Measurements from ENCODE around the gene PRKCA.
"Not testable (repeated sequence)": the region's sequence is repeated elsewhere in the genome, so short reads cannot be mapped to it uniquely, and the experiment has no call there.

The PRKCA gene

DNA sequence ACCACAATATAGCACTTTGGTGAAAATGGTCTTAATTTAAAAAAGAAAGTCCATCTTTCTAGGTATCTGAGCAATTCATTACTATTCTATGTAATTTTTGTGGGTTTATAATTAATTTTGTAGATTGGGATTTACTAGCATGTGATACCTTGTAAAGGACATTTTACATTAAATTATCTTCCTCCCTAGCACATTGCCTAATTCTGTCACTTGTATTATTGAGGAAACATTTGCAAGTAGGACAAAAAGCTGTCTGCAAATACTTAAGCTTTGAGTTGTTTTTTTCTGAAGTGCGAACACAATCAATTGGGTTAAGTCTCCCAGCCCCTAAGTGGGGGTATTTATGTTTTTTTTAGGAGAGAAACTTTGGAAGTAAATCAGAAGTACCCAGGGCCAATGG, 167.0 kb downstream of the PRKCA start:
- DNase-seq: no peak

DNA sequence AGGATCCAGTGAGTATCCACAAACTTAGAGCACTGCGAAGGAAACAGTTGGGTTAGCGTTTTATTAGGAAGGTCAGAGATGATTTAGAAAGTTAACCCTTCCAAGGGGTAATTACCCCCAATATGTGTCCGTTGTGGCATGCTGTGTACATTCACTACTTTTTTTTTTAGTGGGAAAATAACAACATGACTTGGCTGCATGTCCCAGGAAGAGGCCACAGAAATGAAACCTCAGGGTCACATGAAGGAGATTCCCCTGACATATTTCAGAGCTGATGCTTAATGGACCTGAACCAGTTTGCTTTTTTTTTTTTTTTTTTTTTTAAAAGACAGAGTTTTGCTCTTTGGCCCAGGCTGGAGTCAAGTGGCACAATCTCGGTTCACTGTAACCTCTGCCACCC, 167.5 kb downstream of the PRKCA start:
- DNase-seq: peak; percentile 54

DNA sequence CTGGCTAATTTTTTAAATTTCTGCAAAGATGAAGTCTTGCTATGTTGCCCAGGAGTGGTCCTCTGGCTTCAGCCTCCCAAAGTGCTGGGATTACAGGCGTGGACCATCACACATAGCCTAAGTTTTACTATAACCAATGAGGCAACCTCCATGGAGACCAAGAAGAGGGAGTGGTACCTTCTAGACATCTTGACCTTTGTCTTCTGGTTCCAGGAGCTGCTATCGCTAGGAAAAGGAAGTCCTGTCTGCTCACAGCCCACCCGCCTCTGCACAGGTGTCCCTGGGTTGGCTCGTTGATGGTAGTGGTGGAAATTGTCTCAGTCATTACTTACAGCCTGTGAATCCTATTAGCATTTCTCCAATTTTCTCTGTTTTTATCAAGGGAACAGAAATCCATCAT, 169.7 kb downstream of the PRKCA start:
- DNase-seq: no peak

DNA sequence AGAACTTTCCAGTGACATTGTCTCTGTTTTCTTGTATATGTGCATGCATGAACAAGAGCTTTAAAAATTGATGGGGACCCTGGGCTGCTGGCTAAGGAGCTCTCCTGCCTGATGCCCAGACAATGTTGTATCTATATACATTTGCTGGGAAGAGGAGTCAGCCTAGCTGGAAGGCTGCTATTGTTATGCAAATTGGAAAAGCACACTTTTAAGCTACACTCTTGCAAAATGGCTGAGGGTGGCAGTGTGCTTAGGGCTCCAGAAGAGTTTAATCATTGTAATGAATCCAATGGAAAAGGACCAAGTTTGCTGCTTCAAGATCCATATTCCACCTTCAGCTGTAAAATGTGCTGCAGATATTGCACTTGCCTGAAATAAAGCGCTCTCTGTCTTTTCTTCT, 171.8 kb downstream of the PRKCA start:
- DNase-seq: no peak

DNA sequence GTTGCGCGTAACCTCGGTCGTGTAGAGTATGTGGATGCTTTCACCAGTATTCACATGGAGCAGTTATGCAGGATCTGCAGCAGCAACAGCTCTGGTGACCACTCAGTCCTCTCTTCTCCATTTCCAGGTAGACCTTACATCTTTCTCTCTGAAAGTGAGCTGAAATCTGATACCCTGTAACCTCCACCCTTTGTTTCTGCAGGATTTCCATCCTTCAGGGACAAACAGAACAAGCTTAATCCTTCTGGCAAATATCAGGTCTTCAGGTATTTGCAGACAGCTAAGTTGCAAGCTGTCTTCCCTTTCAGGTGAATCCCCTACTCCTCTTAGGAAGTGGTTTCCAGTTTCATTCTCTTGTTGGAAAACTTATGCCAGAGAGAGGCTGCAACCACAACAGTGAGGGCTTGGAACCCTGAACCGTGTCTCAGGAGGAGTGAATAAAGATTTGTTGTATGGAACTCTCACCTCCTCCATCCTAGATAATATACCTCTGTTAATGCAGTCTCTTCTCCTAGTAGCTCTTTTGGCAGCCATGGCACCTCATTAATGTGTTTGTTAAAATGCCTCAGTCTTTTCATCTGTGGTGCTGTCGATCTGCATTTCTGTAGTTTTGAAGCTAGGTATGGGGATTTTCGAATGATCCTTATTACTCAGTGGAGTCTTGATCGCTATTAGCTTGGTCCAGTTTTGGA, 172.5 kb downstream of the PRKCA start:
- no peak for DNase-seq

DNA sequence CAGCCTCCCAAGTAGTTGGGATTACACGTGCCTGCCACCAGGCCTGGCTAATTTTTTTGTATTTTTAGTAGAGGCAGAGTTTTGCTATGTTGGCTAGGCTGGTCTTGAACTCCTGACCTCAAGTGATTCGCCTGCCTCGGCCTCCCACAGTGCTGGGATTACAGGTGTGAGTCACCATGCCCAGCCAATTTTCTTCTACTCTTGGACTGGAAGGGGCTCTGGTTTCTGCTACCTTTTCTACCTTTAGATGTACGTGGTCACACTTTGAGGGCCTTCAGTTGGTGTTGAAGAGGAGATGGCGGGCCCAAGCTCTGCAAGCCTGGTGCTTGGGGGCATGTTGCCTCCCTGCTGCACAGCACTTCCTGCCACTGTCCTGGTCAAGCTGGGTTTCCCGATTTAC, 173.6 kb downstream of the PRKCA start:
- DNase-seq: no peak

DNA sequence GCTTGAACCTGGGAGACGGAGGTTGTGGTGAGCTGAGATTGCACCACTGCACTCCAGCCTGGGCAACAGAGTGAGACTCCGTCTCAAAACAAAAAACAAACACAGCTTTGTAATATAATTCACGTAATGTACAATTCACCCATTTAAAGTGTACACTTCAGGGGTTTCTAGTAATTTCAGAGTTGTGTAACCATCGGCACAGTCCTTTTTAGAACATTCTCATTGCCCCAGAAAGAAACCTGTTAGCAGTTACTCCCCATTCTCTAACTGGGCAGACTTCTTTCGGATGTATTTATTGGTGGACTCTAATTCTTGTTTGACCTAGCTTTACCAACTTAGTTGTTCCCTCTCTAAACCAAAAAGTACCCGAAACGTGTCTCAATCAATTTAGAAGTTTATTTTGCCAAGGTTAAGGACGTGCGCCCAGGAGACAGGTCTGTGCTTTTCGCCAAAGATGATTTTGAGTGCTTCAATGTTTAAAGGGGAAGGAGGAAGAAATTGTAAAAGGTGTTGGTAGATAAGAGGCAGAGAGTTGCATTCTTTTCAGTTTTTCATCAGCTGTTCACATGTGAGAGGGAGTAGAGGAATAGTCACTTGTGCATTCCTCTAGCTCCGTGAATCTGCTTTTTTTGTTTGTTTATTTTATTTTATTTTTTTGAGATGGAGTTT, 175.3 kb downstream of the PRKCA start:
- no peak for DNase-seq

DNA sequence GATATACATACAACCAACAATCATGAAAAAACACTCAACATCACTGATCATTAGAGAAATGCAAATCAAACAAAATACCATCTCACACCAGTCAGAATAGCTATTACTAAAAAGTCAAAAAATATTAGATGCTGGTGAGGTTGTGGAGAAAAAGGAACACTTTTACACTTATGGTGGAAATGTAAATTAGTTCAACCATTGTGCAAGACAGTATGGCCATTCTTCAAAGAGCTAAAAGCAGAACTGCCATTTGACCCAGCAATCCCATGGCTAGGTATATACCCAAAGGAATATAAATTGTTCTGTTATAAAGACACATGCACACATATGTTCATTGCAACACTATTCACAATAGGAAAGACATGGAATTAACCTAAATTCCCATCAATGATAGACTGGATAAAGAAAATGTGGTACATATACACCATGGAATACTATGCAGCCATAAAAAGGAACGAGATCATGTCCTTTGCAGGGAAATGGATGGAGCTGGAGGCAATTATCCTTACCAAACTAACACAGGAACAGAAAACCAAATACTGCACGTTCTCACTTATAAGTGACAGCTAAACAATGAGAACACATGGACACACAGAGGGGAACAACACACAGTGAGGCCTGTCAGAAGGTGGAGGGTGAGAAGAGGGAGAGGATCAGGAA, 176.9 kb downstream of the PRKCA start:
- DNase-seq: not testable (repeated sequence)

DNA sequence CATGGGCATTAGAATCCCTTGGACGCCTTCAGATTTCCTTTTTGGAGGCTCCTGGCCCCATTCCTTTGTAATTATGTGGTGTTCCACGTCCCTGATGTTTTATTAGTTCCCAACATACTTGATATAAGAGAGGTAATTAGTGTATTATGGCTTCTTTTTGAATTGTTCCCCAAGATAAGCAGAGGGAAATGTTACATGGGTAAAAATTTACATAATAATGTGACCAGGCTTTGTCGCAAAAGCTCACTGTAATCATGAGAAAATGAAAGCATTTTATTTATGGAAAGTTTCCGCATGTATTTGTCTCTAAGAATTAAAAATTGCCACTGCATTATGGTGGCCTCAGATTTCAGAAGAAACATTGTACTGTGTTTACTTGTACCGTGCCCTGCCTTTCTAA, 177.8 kb downstream of the PRKCA start:
- DNase-seq: no peak

DNA sequence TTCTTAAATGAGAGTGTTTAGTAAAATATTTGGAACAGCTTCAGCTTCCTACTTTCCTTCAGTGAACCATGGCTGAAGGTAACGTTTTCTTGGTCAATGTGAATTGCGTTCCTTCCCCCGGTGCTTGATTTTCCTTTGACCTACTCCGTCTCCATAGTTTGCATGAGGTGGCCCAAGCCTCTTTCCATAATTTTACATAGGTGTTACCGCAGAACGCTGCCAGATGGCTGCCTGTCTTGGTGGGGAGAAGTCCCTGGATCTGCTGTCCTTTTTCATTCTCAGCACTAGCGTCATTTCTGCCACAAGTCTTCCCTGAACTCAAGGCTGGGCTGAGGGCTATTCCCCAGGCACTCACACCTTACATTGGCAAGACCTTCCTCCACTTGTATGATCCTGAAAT, 178.4 kb downstream of the PRKCA start:
- DNase-seq: no peak

DNA sequence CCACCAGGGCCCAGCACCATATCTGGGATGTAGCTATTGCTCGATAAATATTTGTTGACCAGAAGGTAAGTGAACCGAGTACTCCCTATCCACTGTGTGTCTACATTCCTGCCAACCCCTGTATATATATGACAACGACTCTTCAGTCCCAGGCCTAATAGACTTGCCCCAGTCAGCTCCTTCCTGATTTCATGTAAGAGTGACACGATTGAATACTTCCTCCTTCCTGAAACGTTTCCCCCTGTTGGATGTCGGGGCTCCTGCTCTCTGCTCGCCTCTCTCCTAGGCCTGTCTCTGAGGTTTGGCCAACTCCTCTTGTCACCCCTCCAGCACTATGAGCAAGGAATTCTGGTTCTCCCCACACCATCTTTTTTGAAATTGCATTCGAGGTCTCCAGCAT, 178.9 kb downstream of the PRKCA start:
- no peak for DNase-seq

DNA sequence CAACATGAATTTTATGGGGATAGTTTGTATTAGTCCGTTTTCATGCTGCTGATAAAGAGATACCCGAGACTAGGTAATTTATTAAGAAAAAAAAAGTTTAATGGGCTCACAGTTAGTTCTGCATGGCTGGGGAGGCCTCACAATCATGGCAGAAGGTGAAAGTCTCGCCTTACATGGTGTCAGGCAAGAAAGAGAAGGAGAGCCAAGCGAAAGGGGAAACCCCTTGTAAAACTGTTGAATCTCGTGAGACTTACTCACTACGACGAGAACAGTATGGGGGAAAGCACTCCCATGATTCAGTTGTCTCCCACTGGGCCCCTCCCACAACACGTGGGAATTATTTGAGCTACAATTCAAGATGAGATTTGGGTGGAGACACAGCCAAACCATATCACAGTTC, 181.5 kb downstream of the PRKCA start:
- no peak for DNase-seq

DNA sequence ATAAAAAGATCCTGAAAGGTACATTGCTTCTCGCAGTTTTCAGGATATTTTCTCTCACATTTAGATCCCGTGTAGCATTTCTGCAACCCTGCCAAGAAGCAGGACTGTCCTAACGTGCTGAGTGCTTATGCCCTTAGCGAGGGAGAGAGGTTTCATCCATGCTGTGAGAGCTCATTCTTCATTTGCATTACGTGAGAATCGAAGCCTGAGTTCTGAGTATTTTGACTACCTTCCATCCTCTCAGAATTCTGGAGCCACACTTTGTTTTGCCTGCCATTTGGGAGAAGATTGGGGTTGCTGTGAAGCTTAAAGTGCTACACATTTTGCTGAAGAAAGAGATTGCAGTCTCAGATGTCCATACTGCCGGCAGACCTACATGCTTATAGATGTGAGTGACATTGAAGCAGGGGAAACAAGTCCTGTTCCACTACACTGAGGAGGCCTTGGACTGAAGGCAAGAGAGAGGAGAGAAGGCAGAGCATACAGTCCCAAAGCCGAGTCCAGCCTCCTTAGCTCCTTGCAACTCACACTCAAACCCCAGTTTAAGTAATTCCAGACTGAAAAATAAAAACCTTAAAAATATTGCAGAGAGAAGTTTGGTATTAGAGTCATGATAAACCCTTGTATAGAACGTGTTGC, 183.0 kb downstream of the PRKCA start:
- no peak for DNase-seq

DNA sequence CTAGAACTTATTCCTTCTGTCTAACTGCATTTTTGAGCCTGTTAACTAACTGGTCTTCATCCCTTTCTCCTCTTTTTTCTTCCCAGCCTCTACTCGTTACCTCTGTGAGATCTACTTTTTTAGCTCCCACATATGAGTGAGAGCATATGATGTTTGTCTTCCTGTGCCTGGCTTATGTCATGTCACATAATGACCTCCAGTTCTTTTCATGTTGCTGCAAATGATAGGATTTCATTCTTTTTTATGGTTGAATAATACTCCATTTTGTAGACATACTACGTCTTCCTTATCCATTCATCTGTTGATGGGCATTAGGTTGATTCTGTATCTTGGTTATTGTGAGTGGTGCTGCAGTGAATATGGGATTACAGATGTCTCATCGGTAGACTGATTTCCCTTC, 184.7 kb downstream of the PRKCA start:
- DNase-seq: no peak

DNA sequence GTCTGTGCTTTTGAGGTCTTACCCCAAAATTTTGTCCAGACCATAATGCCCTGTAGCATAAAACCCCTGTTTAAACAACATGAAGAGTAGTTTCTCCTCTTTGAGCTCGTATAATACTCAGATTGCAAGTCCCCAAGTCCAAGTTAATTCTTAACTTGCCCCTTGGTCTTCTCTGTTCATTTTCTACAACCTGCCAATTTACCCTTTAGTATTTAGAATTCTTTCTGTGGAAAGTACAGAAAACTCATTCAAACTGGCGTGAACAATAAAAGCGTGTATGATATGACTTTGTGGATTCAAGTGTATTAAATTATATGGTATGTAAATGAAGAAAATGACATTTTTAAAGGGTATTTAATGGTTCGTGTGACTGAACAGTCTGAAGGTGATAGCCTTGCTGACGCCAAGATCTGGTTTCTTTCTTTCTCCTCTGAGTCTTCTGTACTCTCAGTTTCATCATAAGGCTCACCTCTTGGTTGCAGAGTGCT, 185.6 kb downstream of the PRKCA start:
- DNase-seq: no peak

DNA sequence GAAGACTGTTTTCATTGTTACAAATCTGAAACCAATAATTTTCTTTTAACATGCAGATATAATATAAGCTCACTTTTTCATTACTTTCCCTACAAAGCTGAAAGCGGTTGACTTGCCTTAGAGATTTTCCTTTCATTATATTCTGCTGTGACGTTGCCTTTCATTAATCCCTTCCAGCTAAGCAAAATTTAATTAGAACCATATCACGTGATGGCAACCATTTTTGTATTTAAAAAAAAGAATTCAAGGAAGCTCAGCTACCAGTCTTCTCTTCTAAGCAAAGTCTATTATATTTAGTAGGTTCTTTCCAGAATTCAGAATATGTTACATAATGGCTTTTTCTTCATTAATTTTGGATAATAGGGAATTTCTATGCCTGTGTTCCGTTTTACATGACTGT, 186.5 kb downstream of the PRKCA start:
- no peak for DNase-seq

DNA sequence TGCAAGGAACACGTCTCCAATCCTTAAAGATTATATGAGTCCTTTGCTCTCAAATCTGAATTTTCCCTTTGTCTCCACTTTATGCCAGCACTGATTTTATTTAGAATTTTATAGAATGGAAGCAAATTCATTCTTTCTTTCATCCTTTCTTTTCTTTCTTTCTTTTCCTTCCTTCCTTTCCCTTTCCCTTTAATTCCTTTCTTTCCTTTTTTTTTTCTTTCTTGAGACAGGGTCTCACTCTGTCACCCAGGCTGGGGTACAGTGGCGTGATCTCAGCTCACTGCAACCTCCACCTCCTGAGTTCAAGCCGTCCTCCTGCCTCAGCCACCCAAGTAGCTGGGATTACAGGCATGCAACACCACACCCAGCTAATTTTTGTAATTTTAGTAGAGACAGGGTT, 187.2 kb downstream of the PRKCA start:
- DNase-seq: not testable (repeated sequence)

DNA sequence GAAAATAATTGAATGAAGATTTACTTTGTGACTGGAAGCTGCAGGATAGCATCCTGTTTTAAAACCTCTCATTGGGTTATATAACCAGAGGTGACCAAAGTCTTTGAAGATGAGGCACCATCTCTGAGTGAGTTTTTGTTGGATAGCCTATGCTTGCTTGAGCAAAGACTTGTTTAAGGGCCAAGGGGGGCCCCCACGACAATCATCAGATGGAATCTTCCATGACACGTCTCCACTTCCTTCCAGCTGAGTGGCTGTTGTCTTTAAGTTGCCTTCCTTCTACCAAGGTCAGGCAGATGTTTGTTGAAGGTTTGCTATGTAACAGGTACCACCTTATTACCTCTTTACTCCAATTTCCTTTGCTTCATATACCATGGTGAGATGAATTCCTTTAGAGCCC, 188.8 kb downstream of the PRKCA start:
- no peak for DNase-seq

DNA sequence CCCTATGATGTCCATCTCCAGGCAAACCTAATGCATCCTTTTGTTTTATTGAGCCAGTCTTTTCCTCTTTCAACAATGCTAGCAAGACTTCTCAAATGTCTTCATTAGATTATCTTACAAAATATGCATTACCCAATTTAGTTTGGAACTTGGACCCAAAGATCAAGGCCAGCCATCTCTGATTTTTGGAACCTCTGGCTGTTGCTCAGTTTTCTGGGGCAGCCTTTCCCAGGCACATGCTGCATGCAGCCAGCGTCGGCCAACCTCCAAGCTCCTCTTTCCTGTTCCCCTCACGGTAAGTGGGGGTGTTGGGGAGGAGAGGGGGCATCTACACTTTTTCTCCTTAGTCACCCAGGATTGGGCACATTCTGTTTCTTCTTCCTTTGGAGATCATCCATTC, 189.3 kb downstream of the PRKCA start:
- no peak for DNase-seq

DNA sequence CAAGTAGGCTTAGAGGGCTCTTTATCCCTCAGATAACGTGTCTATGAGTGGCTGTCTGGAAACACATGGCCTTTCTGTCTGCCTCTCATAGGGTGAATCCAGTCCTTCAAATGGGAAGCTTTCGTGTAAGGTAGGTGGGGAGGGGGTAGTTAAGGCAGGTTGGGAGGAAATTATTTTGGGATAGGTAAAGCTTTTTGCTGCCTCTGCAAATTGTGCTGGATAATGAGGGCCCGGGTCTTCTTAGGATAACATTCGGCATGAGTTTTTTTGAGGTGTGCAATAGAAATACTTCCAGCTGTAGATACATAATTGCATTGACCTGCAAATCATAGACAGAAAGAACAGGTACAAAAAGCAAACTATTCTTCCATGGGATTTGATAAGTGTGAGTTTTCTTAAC, 189.7 kb downstream of the PRKCA start:
- DNase-seq: no peak

DNA sequence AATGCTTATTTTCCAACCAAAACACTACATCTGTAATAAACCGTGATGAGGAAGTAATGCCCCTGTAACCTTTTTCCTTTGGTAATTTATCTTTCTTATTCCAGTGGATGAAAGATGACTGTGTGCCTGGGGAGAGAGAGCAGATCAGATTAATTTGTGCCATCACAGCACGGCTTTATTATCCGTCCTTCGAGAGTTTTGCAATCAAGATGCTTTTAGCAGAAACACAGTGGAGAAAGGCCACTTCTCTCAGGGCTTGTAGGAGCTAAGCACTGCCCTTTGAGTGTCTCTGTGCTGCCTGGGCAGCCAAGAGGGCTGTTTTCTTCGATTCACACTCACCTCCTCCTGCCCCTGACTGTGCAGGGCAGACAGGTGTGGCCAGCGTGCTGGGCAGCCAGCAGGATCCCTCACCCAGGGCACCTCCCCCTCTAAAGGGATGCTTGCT, 190.2 kb downstream of the PRKCA start:
- peak; percentile 16 for DNase-seq

DNA sequence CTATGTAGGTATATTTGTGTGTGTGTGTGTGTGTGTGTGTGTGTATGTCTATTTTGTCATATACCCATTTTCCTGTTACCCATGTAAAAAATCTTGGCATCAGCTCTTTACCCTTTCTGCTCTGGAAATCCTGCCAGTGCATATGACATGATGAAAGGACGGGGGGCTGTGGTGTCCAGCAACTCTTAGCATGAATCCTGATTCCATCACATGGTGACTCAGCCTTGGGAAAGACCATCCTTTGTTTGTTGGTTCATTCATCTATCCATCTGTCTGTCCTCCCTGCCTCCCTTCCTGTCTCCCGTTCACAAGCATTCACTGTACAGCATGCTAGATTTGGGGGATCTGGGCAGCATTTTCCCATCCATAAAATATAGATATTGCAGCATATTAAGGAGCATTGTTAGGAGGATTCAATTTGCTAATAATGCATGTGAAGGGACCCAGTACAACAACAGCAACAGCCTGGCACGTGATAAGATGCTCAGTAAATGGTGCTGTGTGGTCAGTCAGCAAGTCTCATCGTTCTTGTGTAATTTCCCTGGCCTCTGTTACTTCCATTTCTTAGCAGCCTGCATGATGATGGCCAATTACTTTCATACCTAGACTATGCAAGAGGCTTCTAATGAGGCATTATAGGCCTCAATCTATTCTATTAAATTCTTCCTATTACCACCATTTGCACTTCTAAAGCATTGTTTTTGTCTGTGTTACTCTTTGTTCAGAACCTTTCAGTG, 191.0 kb downstream of the PRKCA start:
- DNase-seq: peak; percentile 78

All from HCEC 1CT (cell line).